GM12878 (cell line): ENCODE results near the gene RPUSD1. TPM values are rescaled to one million over a fixed set of nuclear protein-coding genes. Genes with fewer than 3 reads are reported as not detected.

Experiments used
- ATAC-seq: fragments of 200-7000 bp; cut with Tn5 transposase; 3 replicates; pipeline ENCODE4 v1.9.1; 2020; ENCODE audit warnings: mild to moderate bottlenecking, moderate library complexity
- BruUV-seq: library from RNA; stranded (reverse); fragments of 400-500 nt; replicated peaks from 2 replicates; lab custom pipeline; 2021; lab: Mats Ljungman, UMichigan
- CTCF ChIA-PET: fragments of 300-600 bp; sonication (Branson Sonifier 250); formaldehyde crosslinking; extraction: SDS; loops from one replicate; lab custom pipeline; 2021; ENCODE audit warnings: inconsistent platforms; lab: Yijun Ruan, JAX
- POLR2A ChIA-PET: fragments of 350-600 bp; formaldehyde crosslinking; extraction: SDS; loops from one replicate; lab custom pipeline; 2021; ENCODE audit warnings: inconsistent platforms; lab: Charles Lee
- RAD21 ChIA-PET: fragments of 300-600 bp; sonication (Branson Sonifier 250); formaldehyde crosslinking; loops from one replicate; lab custom pipeline; 2023; ENCODE audit warnings: antibody characterized with exemption; ENCODE audit not compliant: unreplicated experiment; lab: Charles Lee
- SMC1A ChIA-PET: fragments of 300-600 bp; sonication (Branson Sonifier 250); formaldehyde crosslinking; loops from one replicate; lab custom pipeline; 2023; ENCODE audit not compliant: unreplicated experiment, uncharacterized antibody; lab: Charles Lee
- DNase-seq: peaks from one replicate; pipeline ENCODE4 v3.0.0-alpha.2; 2011; ENCODE audit warnings: low read depth, low spot score
- FAIRE-seq: peaks from 3 replicates; lab custom pipeline; 2011; peaks lifted over from hg19 to GRCh38; lab: Jason Lieb, UNC
- H2AFZ ChIP-seq: 2 replicates; pipeline ENCODE4 v1.6.0; 2011; ENCODE audit warnings: low read depth, low read length, control low read depth; ENCODE audit not compliant: control insufficient read depth
- H3K27ac ChIP-seq: 2 replicates; pipeline ENCODE4 v1.5.1; 2011; ENCODE audit warnings: control low read depth; ENCODE audit not compliant: control insufficient read depth, insufficient read depth
- H3K27me3 ChIP-seq, 2 experiments: replicated peaks in 1 of 2; 2 replicates each; pipeline versions ENCODE4 v1.6.0 to v1.6.1; 2011; ENCODE audit warnings: low read length in 1 of 2; ENCODE audit not compliant: control insufficient read depth in 2 of 2, insufficient read depth in 2 of 2
- H3K36me3 ChIP-seq, 2 experiments: 2 replicates each; pipeline ENCODE4 v1.5.1; 2011; ENCODE audit warnings: low read length in 1 of 2; ENCODE audit not compliant: control insufficient read depth in 2 of 2, insufficient read depth in 2 of 2
- H3K4me1 ChIP-seq: 2 replicates; pipeline ENCODE4 v1.6.1; 2011; ENCODE audit warnings: mild to moderate bottlenecking, low read length, moderate library complexity, mixed read lengths; ENCODE audit not compliant: control insufficient read depth, insufficient read depth
- H3K4me2 ChIP-seq: 2 replicates; pipeline ENCODE4 v1.6.0; 2011; ENCODE audit warnings: control low read depth; ENCODE audit not compliant: control insufficient read depth, insufficient read depth
- H3K4me3 ChIP-seq: fragments of 200-600 bp; sonication (generic); 2 replicates; pipeline ENCODE4 v1.5.1; 2016
- H3K79me2 ChIP-seq: 2 replicates; pipeline ENCODE4 v1.6.0; 2011; ENCODE audit warnings: low read length; ENCODE audit not compliant: control insufficient read depth, insufficient read depth
- H3K9ac ChIP-seq: 2 replicates; pipeline ENCODE4 v1.8.0; 2011; ENCODE audit warnings: low read length, control low read depth, mixed read lengths; ENCODE audit not compliant: control insufficient read depth, insufficient read depth
- H3K9me3 ChIP-seq: replicated peaks from 3 replicates; pipeline ENCODE4 v1.5.1; 2011; ENCODE audit warnings: mild to moderate bottlenecking, low read length; ENCODE audit not compliant: control insufficient read depth, insufficient read depth
- H4K20me1 ChIP-seq: 2 replicates; pipeline ENCODE4 v1.6.0; 2011; ENCODE audit not compliant: control insufficient read depth, insufficient read depth
- NFXL1 ChIP-seq: fragments of 450-650 bp; IDR thresholded peaks from 2 replicates; pipeline ENCODE4 v1.6.1; 2017; ENCODE audit warnings: antibody characterized with exemption, mild to moderate bottlenecking, borderline replicate concordance
- PML ChIP-seq: IDR thresholded peaks from 2 replicates; pipeline ENCODE4 v1.6.1; 2012; ENCODE audit warnings: low read length, inconsistent platforms
- POLR2AphosphoS2 ChIP-seq: IDR thresholded peaks from 2 replicates; pipeline ENCODE4 v1.6.1; 2011; ENCODE audit warnings: low read depth, mild to moderate bottlenecking, low read length, improper control_type of control experiment, moderate library complexity
- RCOR1 ChIP-seq: conservative IDR thresholded peaks from 2 replicates; pipeline ENCODE4 v1.6.1; 2012; ENCODE audit warnings: low read depth, low read length, improper control_type of control experiment
- SIN3A ChIP-seq: IDR thresholded peaks from 2 replicates; pipeline ENCODE4 v1.6.1; 2012; ENCODE audit warnings: low read depth, low read length, improper control_type of control experiment
- SMC3 ChIP-seq: IDR thresholded peaks from 2 replicates; pipeline ENCODE4 v1.6.1; 2011; ENCODE audit warnings: low read length, improper control_type of control experiment, borderline replicate concordance
- SUPT20H ChIP-seq: IDR thresholded peaks from 2 replicates; pipeline ENCODE4 v1.6.1; 2011; ENCODE audit warnings: low read depth, mild to moderate bottlenecking, low read length, moderate library complexity, borderline replicate concordance; ENCODE audit not compliant: control insufficient read depth
- TCF12 ChIP-seq: IDR thresholded peaks from 2 replicates; pipeline ENCODE4 v1.6.1; 2011; ENCODE audit warnings: low read depth, mild to moderate bottlenecking, low read length
- TCF3 ChIP-seq: IDR thresholded peaks from 2 replicates; pipeline ENCODE4 v1.6.1; 2012; ENCODE audit warnings: low read depth, mild to moderate bottlenecking, low read length, borderline replicate concordance; ENCODE audit not compliant: insufficient read depth
- ZBED1 ChIP-seq: IDR thresholded peaks from 2 replicates; pipeline ENCODE4 v1.6.1; 2016; ENCODE audit warnings: borderline replicate concordance
- WGBS: methylation state at CpG from one replicate; pipeline ENCODE4 v1.1.6; 2016; ENCODE audit warnings: low lambda C conversion rate; ENCODE audit not compliant: insufficient replicate concordance, insufficient coverage; ENCODE audit errors: missing lambda C conversion rate; 5-methylcytosine and 5-hydroxymethylcytosine counted together
- in situ Hi-C: fragments of 300-500 bp; cut with MboI; formaldehyde crosslinking; loops from 9 replicates; pipeline ENCODE4 v1.14.3; 2018; ENCODE audit warnings: mixed read lengths
- intact Hi-C: fragments of 100-400 bp; cut with micrococcal nuclease; formaldehyde crosslinking; loops from one replicate; pipeline ENCODE4 v1.14.2; 2022; ENCODE audit not compliant: unreplicated experiment
- polyA plus RNA-seq, 11 experiments: library from polyadenylated mRNA; depleted of rRNA in 4 of 11; unstranded in 6 of 11; stranded (reverse) in 5 of 11; fragments of >200 nt; fragmentation: Nextera tagmentation in 4 of 11; fragmentation: Illumina TruSeq in 1 of 11; extraction: Ambion mirVana in 4 of 11; extraction: Trizol in 1 of 11; gene quantifications; 1 replicate in 1 of 11; 2 replicates in 10 of 11; pipeline versions ENCODE4 v1.2.1 to v1.2.3, GENCODE V29; 2011 to 2016; ENCODE audit warnings: inconsistent platforms in 2 of 11, missing spikeins in 2 of 11, low read depth in 1 of 11
- total RNA-seq, 4 experiments: library from RNA; depleted of rRNA in 3 of 4; stranded (reverse); fragments of >200 nt in 3 of 4; fragmentation: Illumina TruSeq in 1 of 4; extraction: Trizol in 1 of 4; gene quantifications; 2 replicates each; pipeline versions ENCODE4 v1.2.1 to v1.2.3, GENCODE V29; 2013 to 2021
- TF ChIP-seq, protein P1 (sequence below): fragments of 450-650 bp; IDR thresholded peaks from 2 replicates; pipeline ENCODE4 v1.6.1; 2017; ENCODE audit warnings: antibody characterized with exemption, mild to moderate bottlenecking, moderate library complexity
- TF ChIP-seq, protein P2 (sequence below): IDR thresholded peaks from 2 replicates; pipeline ENCODE4 v1.6.1; 2012; ENCODE audit warnings: low read length, inconsistent platforms
- TF ChIP-seq, protein P3 (sequence below): IDR thresholded peaks from 2 replicates; pipeline ENCODE4 v1.6.1; 2011; ENCODE audit warnings: borderline replicate concordance, low read depth, mild to moderate bottlenecking, moderate library complexity, mixed read lengths, low read length; ENCODE audit not compliant: insufficient read depth; ENCODE audit errors: extremely low read length

The RPUSD1 gene
- total and polyA plus RNA-seq, 10 of the 15 experiments (the other 5 are each of a cell fraction or from before 2014, with no cell fraction given) = 0.55 to 49.9 (median 21.1) TPM

DNA sequence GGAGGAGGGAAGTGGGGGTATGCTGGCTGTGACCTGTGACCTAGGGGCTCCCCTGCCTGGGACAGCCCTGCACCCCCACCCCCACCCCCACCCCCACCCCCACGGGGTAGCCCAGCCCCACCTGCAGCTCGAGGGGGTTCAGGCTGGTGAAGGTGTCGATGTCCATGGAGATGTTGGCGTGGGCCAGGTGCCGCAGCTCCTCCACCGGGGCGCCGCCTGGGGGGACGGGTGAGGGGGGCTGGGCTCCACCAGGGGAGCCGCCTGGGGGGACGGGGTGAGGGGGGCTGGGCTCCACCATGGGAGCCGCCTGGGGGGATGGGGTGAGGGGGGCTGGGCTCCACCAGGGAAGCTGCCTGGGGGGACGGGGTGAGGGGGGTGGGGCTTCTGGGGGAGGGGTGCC, 17.8 kb downstream of the RPUSD1 start (continued):
- TF ChIP-seq, protein P1, sequence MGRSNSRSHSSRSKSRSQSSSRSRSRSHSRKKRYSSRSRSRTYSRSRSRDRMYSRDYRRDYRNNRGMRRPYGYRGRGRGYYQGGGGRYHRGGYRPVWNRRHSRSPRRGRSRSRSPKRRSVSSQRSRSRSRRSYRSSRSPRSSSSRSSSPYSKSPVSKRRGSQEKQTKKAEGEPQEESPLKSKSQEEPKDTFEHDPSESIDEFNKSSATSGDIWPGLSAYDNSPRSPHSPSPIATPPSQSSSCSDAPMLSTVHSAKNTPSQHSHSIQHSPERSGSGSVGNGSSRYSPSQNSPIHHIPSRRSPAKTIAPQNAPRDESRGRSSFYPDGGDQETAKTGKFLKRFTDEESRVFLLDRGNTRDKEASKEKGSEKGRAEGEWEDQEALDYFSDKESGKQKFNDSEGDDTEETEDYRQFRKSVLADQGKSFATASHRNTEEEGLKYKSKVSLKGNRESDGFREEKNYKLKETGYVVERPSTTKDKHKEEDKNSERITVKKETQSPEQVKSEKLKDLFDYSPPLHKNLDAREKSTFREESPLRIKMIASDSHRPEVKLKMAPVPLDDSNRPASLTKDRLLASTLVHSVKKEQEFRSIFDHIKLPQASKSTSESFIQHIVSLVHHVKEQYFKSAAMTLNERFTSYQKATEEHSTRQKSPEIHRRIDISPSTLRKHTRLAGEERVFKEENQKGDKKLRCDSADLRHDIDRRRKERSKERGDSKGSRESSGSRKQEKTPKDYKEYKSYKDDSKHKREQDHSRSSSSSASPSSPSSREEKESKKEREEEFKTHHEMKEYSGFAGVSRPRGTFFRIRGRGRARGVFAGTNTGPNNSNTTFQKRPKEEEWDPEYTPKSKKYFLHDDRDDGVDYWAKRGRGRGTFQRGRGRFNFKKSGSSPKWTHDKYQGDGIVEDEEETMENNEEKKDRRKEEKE = no peak
- TF ChIP-seq SMC3 (no peak), SUPT20H (no peak), PML (no peak), NFXL1 (no peak)
- TF ChIP-seq, all 136 proteins: peak for 0

DNA sequence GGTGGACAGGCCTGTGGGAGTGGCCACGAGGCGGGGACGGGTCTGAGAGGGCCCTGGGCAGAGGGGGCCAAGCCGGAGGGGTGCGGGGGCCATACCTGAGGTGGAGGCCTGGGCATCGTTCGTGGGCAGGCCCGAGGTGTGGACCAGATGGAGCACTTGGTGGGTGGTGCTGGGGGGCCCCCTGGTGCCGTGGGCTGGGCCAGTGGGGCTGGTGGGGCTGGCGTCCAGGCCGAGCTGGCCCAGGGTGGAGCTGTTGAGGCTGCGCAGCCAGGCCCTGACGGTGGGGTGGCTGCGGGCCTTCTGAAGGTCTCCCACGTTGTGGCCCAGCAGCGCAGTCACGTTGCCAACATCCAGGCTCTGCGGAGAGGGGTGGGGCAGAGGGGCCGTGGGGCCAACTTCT, 18.2 kb downstream of the RPUSD1 start:
- H3K9ac ChIP-seq = no peak overlapping the region
- CTCF ChIA-PET = no interaction called here
- H4K20me1 ChIP-seq = no peaks in the 10 kb centered on the region
- no peaks in the 10 kb centered on the region for H3K36me3 ChIP-seq
- SMC1A ChIA-PET = no interaction called here
- RAD21 ChIA-PET = no interaction called here
- DNase-seq = no peak
- POLR2A ChIA-PET = no interaction called here
- WGBS = 53% methylated on average over 16 of the region's 19 CpGs
- no peaks in the 10 kb centered on the region for H3K79me2 ChIP-seq
- H2AFZ ChIP-seq = no peak overlapping the region
- H3K4me3 ChIP-seq = no peak overlapping the region
- H3K9me3 ChIP-seq = no peaks in the 10 kb centered on the region
- H3K27ac ChIP-seq = no peak overlapping the region
- in situ Hi-C loops = no loop called here
- no peaks in the 10 kb centered on the region for H3K4me1 ChIP-seq
- BruUV-seq = no TSS peak
- H3K27me3 ChIP-seq = no peaks in the 10 kb centered on the region
- intact Hi-C loops = no loop called here
- no peak for FAIRE-seq
- no peak for ATAC-seq
- H3K4me2 ChIP-seq = no peak overlapping the region
- TF ChIP-seq ZBED1 (no peak), RCOR1 (no peak), POLR2AphosphoS2 (no peak), SIN3A (no peak), TCF12 (no peak), TCF3 (no peak)
- TF ChIP-seq, protein P2, sequence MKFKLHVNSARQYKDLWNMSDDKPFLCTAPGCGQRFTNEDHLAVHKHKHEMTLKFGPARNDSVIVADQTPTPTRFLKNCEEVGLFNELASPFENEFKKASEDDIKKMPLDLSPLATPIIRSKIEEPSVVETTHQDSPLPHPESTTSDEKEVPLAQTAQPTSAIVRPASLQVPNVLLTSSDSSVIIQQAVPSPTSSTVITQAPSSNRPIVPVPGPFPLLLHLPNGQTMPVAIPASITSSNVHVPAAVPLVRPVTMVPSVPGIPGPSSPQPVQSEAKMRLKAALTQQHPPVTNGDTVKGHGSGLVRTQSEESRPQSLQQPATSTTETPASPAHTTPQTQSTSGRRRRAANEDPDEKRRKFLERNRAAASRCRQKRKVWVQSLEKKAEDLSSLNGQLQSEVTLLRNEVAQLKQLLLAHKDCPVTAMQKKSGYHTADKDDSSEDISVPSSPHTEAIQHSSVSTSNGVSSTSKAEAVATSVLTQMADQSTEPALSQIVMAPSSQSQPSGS = no peak
- TF ChIP-seq, protein P1 = no peak
- TF ChIP-seq, protein P3, sequence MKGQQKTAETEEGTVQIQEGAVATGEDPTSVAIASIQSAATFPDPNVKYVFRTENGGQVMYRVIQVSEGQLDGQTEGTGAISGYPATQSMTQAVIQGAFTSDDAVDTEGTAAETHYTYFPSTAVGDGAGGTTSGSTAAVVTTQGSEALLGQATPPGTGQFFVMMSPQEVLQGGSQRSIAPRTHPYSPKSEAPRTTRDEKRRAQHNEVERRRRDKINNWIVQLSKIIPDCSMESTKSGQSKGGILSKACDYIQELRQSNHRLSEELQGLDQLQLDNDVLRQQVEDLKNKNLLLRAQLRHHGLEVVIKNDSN = no peak
